Uterus (tissue), 2 donors: ENCODE results near the gene SMR3B.

Source experiments
- POLR2A ChIP-seq, 2 donors: fragments of 450-650 bp; IDR thresholded peaks; one replicate each; pipeline ENCODE4 v1.6.1; 2016; ENCODE audit warnings: antibody characterized with exemption in 2 of 2, mild to moderate bottlenecking in 1 of 2, moderate library complexity in 1 of 2
- TF ChIP-seq, protein P1 (sequence below), 4 experiments: fragments of 200-600 bp in 2 of 4; fragments of 450-650 bp in 2 of 4; sonication (generic) in 2 of 4; IDR thresholded peaks; one replicate each; pipeline ENCODE4 v1.5.1; 2016 to 2019; ENCODE audit warnings: antibody characterized with exemption in 4 of 4, mild to moderate bottlenecking in 2 of 4, moderate library complexity in 1 of 4

DNA sequence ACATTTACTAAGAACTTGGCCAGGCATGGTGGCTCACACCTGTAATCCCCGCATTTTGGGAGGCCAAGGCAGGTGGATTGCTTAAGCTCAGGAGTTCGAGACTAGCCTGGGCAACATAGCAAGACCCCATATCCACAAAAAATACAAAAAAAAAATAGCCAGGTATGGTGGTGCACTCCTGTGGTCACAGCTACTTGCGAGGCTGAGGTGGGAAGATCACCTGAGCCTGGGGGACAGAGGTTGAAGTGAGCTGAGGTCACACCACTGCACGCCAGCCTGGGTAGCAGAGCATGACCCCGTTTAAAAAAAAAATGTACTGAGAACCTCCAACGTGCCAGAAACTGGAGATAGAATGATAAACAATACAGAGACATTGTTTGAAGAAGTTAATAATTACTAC lies 22.8 kb downstream of the SMR3B start:
- TF ChIP-seq, protein P1, sequence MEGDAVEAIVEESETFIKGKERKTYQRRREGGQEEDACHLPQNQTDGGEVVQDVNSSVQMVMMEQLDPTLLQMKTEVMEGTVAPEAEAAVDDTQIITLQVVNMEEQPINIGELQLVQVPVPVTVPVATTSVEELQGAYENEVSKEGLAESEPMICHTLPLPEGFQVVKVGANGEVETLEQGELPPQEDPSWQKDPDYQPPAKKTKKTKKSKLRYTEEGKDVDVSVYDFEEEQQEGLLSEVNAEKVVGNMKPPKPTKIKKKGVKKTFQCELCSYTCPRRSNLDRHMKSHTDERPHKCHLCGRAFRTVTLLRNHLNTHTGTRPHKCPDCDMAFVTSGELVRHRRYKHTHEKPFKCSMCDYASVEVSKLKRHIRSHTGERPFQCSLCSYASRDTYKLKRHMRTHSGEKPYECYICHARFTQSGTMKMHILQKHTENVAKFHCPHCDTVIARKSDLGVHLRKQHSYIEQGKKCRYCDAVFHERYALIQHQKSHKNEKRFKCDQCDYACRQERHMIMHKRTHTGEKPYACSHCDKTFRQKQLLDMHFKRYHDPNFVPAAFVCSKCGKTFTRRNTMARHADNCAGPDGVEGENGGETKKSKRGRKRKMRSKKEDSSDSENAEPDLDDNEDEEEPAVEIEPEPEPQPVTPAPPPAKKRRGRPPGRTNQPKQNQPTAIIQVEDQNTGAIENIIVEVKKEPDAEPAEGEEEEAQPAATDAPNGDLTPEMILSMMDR (IDR thresholded peaks at IDR 0.05) = no peak
- no peak for TF ChIP-seq POLR2A (IDR thresholded peaks at IDR 0.05)
